GM18909 (cell line): ENCODE data around the gene NADK.
A peak's percentile ranks its signal among the peaks of the same experiment; 100 is the strongest.

ENCODE experiments used
- ATAC-seq: cut with Tn5 transposase; IDR thresholded peaks from one replicate; pipeline ENCODE4 v1.9.1; 2021; ENCODE audit warnings: mild to moderate bottlenecking; ENCODE audit not compliant: unreplicated experiment, poor library complexity

NADK gene

GRCh38 chr1:1777950-1778662 is at the start of gene NADK:
TSS of gene NADK (minus strand) at chr1:1778470. CDS start at chr1:1765406, 13,064 bp downstream.
- peak; percentile 32 for ATAC-seq

GRCh38 chr1:1827089-1827848 is 49.0 kb upstream of the NADK start:
- no peak for ATAC-seq

- no peak for ATAC-seq
Measured at GRCh38 chr1:1826356-1827088, 48.3 kb upstream of the NADK start.

GRCh38 chr1:1825217-1825616 is 46.9 kb upstream of the NADK start:
- no peak for ATAC-seq

- no peak for ATAC-seq
Measured at GRCh38 chr1:1819762-1820161, 41.5 kb upstream of the NADK start.

- no peak for ATAC-seq
Measured at GRCh38 chr1:1817221-1817620, 39.0 kb upstream of the NADK start.

- no peak for ATAC-seq
Measured at GRCh38 chr1:1815606-1816281, 37.5 kb upstream of the NADK start.

- no peak for ATAC-seq
Measured at GRCh38 chr1:1809489-1809888, 31.2 kb upstream of the NADK start.

- no peak for ATAC-seq
Measured at GRCh38 chr1:1808206-1808605, 29.9 kb upstream of the NADK start.

GRCh38 chr1:1806890-1807289 is 28.6 kb upstream of the NADK start:
- no peak for ATAC-seq

- no peak for ATAC-seq
Measured at GRCh38 chr1:1804301-1804700, 26.0 kb upstream of the NADK start.

- no peak for ATAC-seq
Measured at GRCh38 chr1:1802871-1803270, 24.6 kb upstream of the NADK start.

- no peak for ATAC-seq
Measured at GRCh38 chr1:1799716-1800115, 21.4 kb upstream of the NADK start.

GRCh38 chr1:1797731-1798341 is 19.6 kb upstream of the NADK start:
- ATAC-seq, result no peak

- ATAC-seq, result no peak
Measured at GRCh38 chr1:1796466-1796865, 18.2 kb upstream of the NADK start.

GRCh38 chr1:1794999-1795398 is 16.7 kb upstream of the NADK start:
- no peak for ATAC-seq

- ATAC-seq, result no peak
Measured at GRCh38 chr1:1793481-1794244, 15.4 kb upstream of the NADK start.

- ATAC-seq, result no peak
Measured at GRCh38 chr1:1788646-1789431, 10.6 kb upstream of the NADK start.

GRCh38 chr1:1788136-1788535 is 9.9 kb upstream of the NADK start:
- no peak for ATAC-seq
